GM12875 (cell line): Measurements from ENCODE around the gene PLD4.

Experiments used
- H3K4me3 ChIP-seq: one replicate; pipeline ENCODE4 v1.5.1; 2011; ENCODE audit warnings: low read depth, low read length, control low read depth
- CTCF ChIP-seq: IDR thresholded peaks from 2 replicates; pipeline ENCODE4 v1.5.1; 2011; ENCODE audit warnings: low read depth, mild to moderate bottlenecking, control low read depth, inconsistent platforms, low read length, moderate library complexity, borderline replicate concordance; ENCODE audit not compliant: insufficient read depth

The PLD4 gene

GRCh38 chr14:104923640-104924420, 849 bp upstream of the PLD4 start:
- TF ChIP-seq CTCF = no peak
- no peak overlapping the region for H3K4me3 ChIP-seq

GRCh38 chr14:104925214-104925854, 655 bp downstream of the PLD4 start:
- no peak for TF ChIP-seq CTCF
- H3K4me3 ChIP-seq = peak overlapping the region; percentile 60

- peak overlapping the region; percentile 60 for H3K4me3 ChIP-seq
- no peak for TF ChIP-seq CTCF
These were observed 1.4 kb downstream of the PLD4 start for GRCh38 chr14:104925855-104926609.

DNA sequence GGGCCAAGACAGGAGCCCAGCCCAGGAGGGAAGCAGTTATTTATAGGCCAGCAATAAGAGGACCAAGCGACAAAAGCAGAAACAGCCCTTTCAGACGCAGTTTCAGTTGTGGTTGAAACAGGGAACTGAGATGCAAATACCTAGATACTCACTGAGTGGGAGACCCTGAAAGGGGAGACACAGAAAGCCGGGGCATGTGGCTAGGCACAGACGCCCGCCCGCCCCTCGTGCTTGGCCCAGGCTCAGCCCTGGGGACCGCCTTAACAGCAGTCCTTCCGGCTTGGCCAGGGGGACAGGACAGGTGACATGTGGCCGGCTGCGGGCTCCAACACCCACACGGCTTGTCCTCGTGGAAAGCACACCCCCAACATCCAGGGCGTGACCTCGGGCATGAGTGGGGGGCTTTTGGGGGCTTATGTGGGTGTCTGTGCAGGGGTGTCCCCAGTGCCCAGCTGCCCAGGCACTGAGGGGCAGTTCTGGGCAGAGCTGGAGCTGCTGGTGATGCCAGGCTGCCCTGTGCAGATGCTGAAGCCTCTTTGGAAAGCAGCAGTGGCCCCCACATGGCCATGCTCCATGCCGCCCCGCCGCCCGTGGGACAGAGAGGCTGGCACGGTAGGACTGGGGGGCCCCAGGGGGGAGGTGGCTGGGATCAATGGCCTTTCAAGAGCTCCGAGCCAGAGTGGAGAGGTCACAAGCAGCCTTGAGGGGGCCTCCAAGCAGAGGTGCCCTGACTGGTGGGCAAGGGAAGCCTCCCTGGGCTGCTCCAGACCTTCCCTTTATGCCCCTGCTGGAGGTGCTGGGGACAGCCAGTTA, 2.1 kb downstream of the PLD4 start:
- no peak for TF ChIP-seq CTCF
- H3K4me3 ChIP-seq = peak overlapping the region; percentile 60

DNA sequence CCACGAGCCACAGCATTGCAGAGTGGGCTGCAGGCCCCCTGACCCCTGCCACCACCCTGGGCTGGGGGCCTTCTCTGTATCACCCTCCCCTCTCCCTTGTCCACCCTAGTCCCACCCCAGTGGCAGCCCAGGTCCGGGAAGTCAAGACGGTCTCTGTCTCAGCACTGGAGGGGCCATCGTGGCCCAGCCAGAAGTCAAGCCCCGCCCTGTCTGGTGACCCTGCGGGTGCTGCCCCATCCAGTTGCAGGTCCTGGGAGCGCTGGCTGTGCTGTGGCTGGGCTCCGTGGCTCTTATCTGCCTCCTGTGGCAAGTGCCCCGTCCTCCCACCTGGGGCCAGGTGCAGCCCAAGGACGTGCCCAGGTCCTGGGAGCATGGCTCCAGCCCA, 2.7 kb downstream of the PLD4 start:
- TF ChIP-seq CTCF = no peak
- H3K4me3 ChIP-seq = peak overlapping the region; percentile 53

DNA sequence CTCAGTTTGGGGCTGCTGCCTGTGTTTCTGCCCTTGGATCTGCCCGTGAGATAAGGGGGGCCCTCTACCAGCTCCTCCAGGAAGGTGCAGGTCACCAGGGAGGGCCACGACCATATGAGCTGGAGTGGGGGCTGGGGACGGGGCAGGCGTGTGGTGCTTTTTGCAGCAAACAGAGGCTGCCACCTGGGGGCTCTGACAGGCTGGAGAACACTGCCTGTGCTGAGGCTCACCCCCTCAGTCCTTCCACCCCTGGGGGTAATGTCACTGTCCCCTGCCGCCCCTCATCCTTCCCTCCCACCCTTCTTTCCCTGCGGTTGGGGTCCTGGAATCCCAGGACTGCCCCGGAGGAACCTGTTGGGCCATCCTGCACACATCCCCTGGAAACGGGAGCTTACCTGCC, 3.2 kb downstream of the PLD4 start:
- no peak for TF ChIP-seq CTCF
- no peak overlapping the region for H3K4me3 ChIP-seq
